Mesodermal cell (in vitro differentiated cells): ENCODE measurements around the gene CDCP1. TPM values are rescaled to one million over a fixed set of nuclear protein-coding genes. Genes with fewer than 3 reads are reported as not detected.

Experiments
- H3K27ac ChIP-seq: 2 replicates; pipeline ENCODE4 v1.7.0; 2013; ENCODE audit warnings: mild to moderate bottlenecking, low read depth, low read length, moderate library complexity; ENCODE audit not compliant: severe bottlenecking
- H3K36me3 ChIP-seq: 2 replicates; pipeline ENCODE4 v1.7.1; 2013; ENCODE audit warnings: mild to moderate bottlenecking, low read length, moderate library complexity; ENCODE audit not compliant: control insufficient read depth, insufficient read depth
- H3K4me1 ChIP-seq: one replicate; pipeline ENCODE4 v1.7.1; 2013; ENCODE audit warnings: mild to moderate bottlenecking, low read length; ENCODE audit not compliant: insufficient read depth, control insufficient read depth, poor library complexity, severe bottlenecking
- H3K4me3 ChIP-seq: 2 replicates; pipeline ENCODE4 v1.7.0; 2013; ENCODE audit warnings: low read length, control low read depth, mild to moderate bottlenecking; ENCODE audit not compliant: insufficient read depth, poor library complexity, severe bottlenecking; ENCODE audit errors: extremely low read depth
- H3K9me3 ChIP-seq: 2 replicates; pipeline ENCODE4 v1.7.1; 2013; ENCODE audit warnings: mild to moderate bottlenecking, low read length, moderate library complexity; ENCODE audit not compliant: control insufficient read depth
- WGBS, 2 experiments: methylation state at CpG; one replicate each; pipeline ENCODE4 v1.1.5; 2013; ENCODE audit warnings: missing lambda C conversion rate in 2 of 2; ENCODE audit not compliant: insufficient coverage in 2 of 2; 5-methylcytosine and 5-hydroxymethylcytosine counted together
- polyA plus RNA-seq, 2 experiments: library from polyadenylated mRNA; stranded (reverse); fragments of 50-300 nt; gene quantifications; one replicate each; pipeline ENCODE4 v1.2.3, GENCODE V29; 2013

CDCP1 gene, protein sequence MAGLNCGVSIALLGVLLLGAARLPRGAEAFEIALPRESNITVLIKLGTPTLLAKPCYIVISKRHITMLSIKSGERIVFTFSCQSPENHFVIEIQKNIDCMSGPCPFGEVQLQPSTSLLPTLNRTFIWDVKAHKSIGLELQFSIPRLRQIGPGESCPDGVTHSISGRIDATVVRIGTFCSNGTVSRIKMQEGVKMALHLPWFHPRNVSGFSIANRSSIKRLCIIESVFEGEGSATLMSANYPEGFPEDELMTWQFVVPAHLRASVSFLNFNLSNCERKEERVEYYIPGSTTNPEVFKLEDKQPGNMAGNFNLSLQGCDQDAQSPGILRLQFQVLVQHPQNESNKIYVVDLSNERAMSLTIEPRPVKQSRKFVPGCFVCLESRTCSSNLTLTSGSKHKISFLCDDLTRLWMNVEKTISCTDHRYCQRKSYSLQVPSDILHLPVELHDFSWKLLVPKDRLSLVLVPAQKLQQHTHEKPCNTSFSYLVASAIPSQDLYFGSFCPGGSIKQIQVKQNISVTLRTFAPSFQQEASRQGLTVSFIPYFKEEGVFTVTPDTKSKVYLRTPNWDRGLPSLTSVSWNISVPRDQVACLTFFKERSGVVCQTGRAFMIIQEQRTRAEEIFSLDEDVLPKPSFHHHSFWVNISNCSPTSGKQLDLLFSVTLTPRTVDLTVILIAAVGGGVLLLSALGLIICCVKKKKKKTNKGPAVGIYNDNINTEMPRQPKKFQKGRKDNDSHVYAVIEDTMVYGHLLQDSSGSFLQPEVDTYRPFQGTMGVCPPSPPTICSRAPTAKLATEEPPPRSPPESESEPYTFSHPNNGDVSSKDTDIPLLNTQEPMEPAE
- polyA plus RNA-seq (2013, experiment 1 of 2): 1.2 TPM
- polyA plus RNA-seq (2013, experiment 2 of 2): 1.1 TPM

DNA sequence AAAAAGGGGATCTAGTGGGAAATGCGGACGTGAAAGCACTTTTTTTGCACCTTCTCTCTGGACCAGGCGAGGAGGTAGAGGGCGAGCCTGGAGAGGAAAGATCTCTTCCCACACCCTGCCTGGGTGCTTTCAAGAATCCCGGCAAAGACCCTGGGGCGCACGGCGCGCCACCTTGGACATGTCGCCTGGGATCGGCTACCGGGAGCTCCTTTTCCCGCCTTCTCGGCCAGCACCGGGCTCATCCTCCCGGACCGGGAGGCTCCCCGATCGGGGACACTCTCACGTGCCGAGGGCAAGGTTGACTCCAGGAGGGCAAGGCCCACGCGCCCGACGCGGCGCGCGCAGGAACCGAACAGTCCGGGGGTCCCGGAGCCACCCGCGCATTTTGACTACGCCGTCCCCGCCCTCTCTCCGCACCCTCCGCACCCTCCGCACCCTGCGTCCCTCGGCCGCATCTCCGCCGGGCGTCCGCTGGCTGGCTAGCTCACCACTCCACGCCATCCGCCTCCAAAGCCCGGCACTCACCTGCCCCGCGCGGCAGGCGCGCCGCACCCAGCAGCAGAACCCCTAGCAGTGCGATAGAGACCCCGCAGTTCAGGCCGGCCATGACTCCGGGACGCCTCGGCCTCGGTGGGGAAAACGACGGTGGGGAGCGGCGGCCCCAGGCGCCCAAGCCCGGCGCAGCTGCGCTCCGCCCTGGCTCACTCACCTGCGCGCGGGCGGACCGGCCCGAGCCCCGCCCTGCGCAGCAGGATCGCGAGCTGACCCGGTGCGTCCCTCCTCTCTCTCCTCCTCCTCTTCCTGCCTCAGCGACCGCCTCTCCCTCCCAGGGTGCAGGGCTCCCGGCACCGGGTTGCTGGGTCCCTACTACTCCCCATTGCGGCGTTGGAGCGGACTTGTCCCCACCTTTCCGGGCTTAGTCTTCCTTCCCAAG, at the start of gene CDCP1:
CDCP1 (minus strand) TSS at position 698 of the 934 bp plus-strand sequence; CDS start at position 607, 91 bp downstream.
- peaks cover 5% of the 10 kb centered on the region for H3K4me1 ChIP-seq
- no peak within 1 kb of the TSS for H3K27ac ChIP-seq
- H3K4me3 ChIP-seq: peak within 1 kb of the TSS; percentile 44
- WGBS, 2 experiments: 2% methylated on average over 63 to 84 of the region's 92 CpGs
- H3K36me3 ChIP-seq: no peaks in the 10 kb centered on the region
- H3K9me3 ChIP-seq: no peaks in the 10 kb centered on the region

DNA sequence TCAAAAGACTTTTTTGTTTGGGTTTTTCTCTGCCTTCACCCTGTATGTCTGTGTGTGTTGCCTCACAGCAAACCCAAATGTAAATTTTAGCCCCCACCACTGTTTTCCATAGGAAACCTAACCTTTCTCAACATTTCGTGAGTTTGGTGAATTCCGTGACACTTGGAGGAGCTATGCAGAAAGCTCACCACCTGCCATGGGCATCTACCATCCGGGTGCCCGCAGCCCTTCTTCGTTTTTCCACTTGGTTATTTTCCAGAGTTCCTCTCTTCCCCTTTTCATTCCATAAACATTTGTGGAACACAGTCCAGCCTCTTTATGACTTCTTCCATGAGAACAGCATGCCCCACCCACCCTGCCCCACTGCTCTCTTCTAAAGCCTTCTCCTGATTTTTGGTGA, 48.6 kb upstream of the CDCP1 start:
- 94% methylated on average over 5 of the region's 5 CpGs for WGBS, 2 experiments
- H3K4me3 ChIP-seq: no peak overlapping the region

DNA sequence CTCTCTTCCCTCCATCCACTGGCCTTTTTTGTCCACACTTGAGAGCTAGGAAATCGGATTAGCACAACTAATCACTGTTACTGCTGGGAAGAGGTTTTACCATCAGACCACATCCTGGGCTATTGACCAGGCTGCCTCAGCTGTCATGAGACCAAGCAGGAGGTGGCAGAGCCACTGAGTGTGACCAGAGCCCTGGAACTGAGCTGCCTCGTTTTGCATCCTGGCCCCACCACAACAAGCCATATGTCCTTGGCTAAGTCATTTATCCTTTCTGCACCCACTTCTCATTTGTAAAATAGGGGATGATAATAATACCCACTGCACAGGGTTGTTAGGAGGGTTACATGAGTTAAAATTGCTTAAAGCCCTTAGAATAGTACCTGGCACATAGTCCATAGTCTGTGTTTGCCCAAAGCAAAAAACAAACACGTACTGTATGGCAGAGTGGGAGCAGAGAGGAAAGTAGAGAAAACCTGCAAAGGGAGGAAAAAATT, 45.8 kb upstream of the CDCP1 start:
- no peaks in the 10 kb centered on the region for H3K36me3 ChIP-seq
- H3K4me3 ChIP-seq: no peak overlapping the region
- H3K27ac ChIP-seq: no peak overlapping the region
- no peaks in the 10 kb centered on the region for H3K4me1 ChIP-seq
- H3K9me3 ChIP-seq: no peaks in the 10 kb centered on the region
- 100% methylated on average over 1 of the region's 3 CpGs; no CpG with 5 or more reads in 1 of the 2 experiments for WGBS, 2 experiments

More for the DNA sequence above, 48.6 kb upstream of the CDCP1 start:
- Histone ChIP-seq H3K27ac (no peak overlapping the region), H3K4me1 (peaks cover 10% of the 10 kb centered on the region), H3K36me3 (no peaks in the 10 kb centered on the region), H3K9me3 (no peaks in the 10 kb centered on the region)

DNA sequence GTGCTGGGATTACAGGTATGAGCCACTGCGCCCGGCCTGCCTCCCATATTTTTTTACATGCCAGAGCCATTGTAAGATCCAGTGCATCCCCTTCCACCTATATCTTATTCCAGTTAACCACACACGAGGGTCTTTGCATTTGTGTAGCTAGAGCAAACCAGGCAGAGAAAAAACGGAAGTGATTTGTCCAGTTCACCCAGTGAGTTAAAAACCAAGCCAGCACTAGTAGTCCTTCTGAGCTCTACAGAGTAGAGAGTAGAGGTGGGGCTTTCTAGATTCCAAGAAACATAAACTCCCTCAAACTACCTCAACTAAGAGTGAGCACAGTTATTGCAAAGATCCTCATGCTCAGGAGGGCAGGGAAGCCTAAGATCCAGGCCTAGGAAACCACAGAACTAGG, 45.2 kb upstream of the CDCP1 start:
- Histone ChIP-seq H3K4me3 (no peak overlapping the region), H3K36me3 (no peaks in the 10 kb centered on the region), H3K9me3 (no peaks in the 10 kb centered on the region), H3K4me1 (no peaks in the 10 kb centered on the region), H3K27ac (no peak overlapping the region)
- 88 to 93% methylated on average over 2 to 4 of the region's 4 CpGs for WGBS, 2 experiments

DNA sequence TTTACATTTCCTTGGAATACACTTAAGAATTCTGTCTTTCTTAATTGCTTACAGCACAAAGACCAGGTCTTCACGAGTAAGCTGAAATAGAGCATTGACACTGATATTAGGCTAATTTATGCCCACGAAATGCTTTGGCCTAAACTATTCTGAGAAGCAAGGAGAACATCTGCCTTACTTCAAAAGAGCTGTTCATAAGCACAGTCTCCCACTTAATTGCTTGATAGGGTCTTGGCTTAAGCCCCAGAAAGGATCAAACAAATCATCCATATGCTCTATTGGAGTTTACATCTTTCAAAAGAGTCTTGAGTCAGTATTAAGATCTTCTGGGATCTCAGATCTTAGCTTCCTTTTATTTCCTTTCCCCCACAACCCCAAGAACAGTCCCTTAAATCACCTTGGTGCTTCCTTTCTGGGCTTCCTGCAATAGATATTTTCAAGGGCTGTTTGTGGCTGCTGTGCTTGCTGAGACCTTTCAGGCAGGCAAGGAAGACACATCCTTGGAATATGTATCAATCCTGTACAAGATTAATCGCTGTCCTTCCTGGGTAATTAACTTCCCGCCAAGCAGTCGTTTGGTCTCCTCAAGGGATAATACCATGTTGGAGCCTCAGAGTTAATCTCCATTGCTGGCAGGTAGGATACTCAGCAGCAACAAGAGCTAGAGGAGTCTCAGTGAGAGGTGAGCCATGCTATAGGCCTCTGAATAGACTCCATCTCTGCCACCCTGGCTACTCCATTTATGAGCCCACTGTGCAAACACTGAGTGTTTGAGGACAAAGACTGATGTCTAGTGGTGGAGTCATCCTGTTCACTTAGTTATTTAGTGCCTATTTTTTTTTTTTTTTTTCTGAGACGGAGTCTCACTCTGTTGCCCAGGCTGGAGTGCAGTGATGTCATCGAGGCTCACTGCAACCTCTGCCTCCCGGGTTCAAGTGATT, 42.8 kb upstream of the CDCP1 start:
- no peak overlapping the region for H3K4me3 ChIP-seq
- H3K4me1 ChIP-seq: peaks cover 4% of the 10 kb centered on the region
- no peaks in the 10 kb centered on the region for H3K36me3 ChIP-seq
- H3K27ac ChIP-seq: no peak overlapping the region
- WGBS, 2 experiments: 94 to 98% methylated on average over 5 to 7 of the region's 8 CpGs
- H3K9me3 ChIP-seq: no peaks in the 10 kb centered on the region

- WGBS, 2 experiments: 95 to 100% methylated on average over 3 of the region's 3 CpGs
- Histone ChIP-seq H3K4me1 (peaks cover 14% of the 10 kb centered on the region), H3K27ac (no peak overlapping the region), H3K9me3 (no peaks in the 10 kb centered on the region), H3K36me3 (no peaks in the 10 kb centered on the region), H3K4me3 (no peak overlapping the region)
Measured at GRCh38 chr3:45187694-45188141, 41.5 kb upstream of the CDCP1 start.

GRCh38 chr3:45186871-45187270, 40.7 kb upstream of the CDCP1 start:
- Histone ChIP-seq H3K4me3 (no peak overlapping the region), H3K4me1 (peaks cover 18% of the 10 kb centered on the region), H3K9me3 (no peaks in the 10 kb centered on the region), H3K36me3 (no peaks in the 10 kb centered on the region), H3K27ac (no peak overlapping the region)
- WGBS, 2 experiments: 90 to 100% methylated on average over 1 to 3 of the region's 6 CpGs

- 80 to 85% methylated on average over 4 to 5 of the region's 5 CpGs for WGBS, 2 experiments
- no peak overlapping the region for H3K27ac ChIP-seq
- no peaks in the 10 kb centered on the region for H3K9me3 ChIP-seq
- no peak overlapping the region for H3K4me3 ChIP-seq
- H3K4me1 ChIP-seq: peaks cover 26% of the 10 kb centered on the region
- H3K36me3 ChIP-seq: no peaks in the 10 kb centered on the region
Measured at GRCh38 chr3:45185461-45185860, 39.3 kb upstream of the CDCP1 start.

DNA sequence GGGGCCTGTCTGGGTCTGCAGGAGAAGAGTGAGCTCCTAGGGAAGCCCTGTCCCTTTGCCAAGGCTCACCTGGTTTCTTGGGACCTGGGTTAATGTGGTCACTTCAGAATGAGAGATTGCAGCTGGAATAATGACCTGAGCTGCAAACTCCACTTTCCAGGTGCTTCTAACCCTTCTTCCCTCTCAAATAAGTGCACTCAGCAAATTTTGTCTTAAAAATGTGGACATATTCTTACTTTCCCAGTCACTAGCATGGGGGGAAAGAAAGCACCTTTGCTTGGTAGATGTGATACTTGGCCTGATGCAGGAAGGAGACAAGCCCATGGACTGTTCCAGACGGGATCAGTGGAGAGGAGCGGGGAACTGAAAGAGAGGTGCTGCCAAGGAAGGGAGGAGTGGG, 38.9 kb upstream of the CDCP1 start:
- no peaks in the 10 kb centered on the region for H3K9me3 ChIP-seq
- H3K27ac ChIP-seq: no peak overlapping the region
- no peak overlapping the region for H3K4me3 ChIP-seq
- 100% methylated on average over 2 of the region's 2 CpGs; no CpG with 5 or more reads in 1 of the 2 experiments for WGBS, 2 experiments
- no peaks in the 10 kb centered on the region for H3K36me3 ChIP-seq
- peaks cover 28% of the 10 kb centered on the region for H3K4me1 ChIP-seq
